HuH-7.5 (cell line): Measurements from ENCODE around the gene DIS3L2.
"Not testable (repeated sequence)": the region's sequence is repeated elsewhere in the genome, so short reads cannot be mapped to it uniquely, and the experiment has no call there.

Experiments
- DNase-seq: peaks from one replicate; pipeline ENCODE4 v3.0.0; 2011; ENCODE audit warnings: low spot score

The DIS3L2 gene

GRCh38 chr2:232296776-232297525 lies 335.4 kb downstream of the DIS3L2 start:
- no peak for DNase-seq

- no peak for DNase-seq
Observed at GRCh38 chr2:232299084-232299483, 337.6 kb downstream of the DIS3L2 start.

GRCh38 chr2:232299927-232300674 lies 338.6 kb downstream of the DIS3L2 start:
- DNase-seq, result no peak

GRCh38 chr2:232300894-232301387 lies 339.4 kb downstream of the DIS3L2 start:
- peak; percentile 38 for DNase-seq

GRCh38 chr2:232304236-232304635 lies 342.7 kb downstream of the DIS3L2 start:
- DNase-seq, result no peak

- DNase-seq, result no peak
Observed at GRCh38 chr2:232306741-232307305, 345.3 kb downstream of the DIS3L2 start.

- DNase-seq, result no peak
Observed at GRCh38 chr2:232307854-232308253, 346.3 kb downstream of the DIS3L2 start.

- DNase-seq, result no peak
Observed at GRCh38 chr2:232308986-232309385, 347.5 kb downstream of the DIS3L2 start.

GRCh38 chr2:232309592-232309991 lies 348.1 kb downstream of the DIS3L2 start:
- DNase-seq, result no peak

- DNase-seq, result no peak
Observed at GRCh38 chr2:232310121-232310520, 348.6 kb downstream of the DIS3L2 start.

GRCh38 chr2:232310696-232311095 lies 349.2 kb downstream of the DIS3L2 start:
- no peak for DNase-seq

- DNase-seq, result not testable (repeated sequence)
Observed at GRCh38 chr2:232313645-232314044, 352.1 kb downstream of the DIS3L2 start.

GRCh38 chr2:232315049-232315922 lies 353.8 kb downstream of the DIS3L2 start:
- DNase-seq, result no peak

- DNase-seq, result no peak
Observed at GRCh38 chr2:232315923-232316299, 354.4 kb downstream of the DIS3L2 start.

- DNase-seq, result no peak
Observed at GRCh38 chr2:232316461-232317330, 355.2 kb downstream of the DIS3L2 start.

- no peak for DNase-seq
Observed at GRCh38 chr2:232318169-232318855, 356.8 kb downstream of the DIS3L2 start.

- DNase-seq, result no peak
Observed at GRCh38 chr2:232319067-232319802, 357.7 kb downstream of the DIS3L2 start.

GRCh38 chr2:232319803-232320442 lies 358.4 kb downstream of the DIS3L2 start:
- DNase-seq, result no peak

- no peak for DNase-seq
Observed at GRCh38 chr2:232320443-232320803, 358.9 kb downstream of the DIS3L2 start.
